Bronchial epithelial cell (primary cell): ENCODE measurements around the gene DHCR7. TPM values are rescaled to one million over a fixed set of nuclear protein-coding genes. Genes with fewer than 3 reads are reported as not detected.
"Not testable (repeated sequence)": the region's sequence is repeated elsewhere in the genome, so short reads cannot be mapped to it uniquely, and the experiment has no call there.

Source experiments
- DNase-seq: peaks from one replicate; pipeline ENCODE4 v3.0.0-alpha.2; 2010; ENCODE audit warnings: low read depth
- FAIRE-seq: peaks from 2 replicates; lab custom pipeline; 2011; peaks lifted over from hg19 to GRCh38; lab: Jason Lieb, UNC
- H3K27me3 ChIP-seq: 2 replicates; pipeline ENCODE4 v1.5.1; 2011; ENCODE audit warnings: low read length; ENCODE audit not compliant: control insufficient read depth, insufficient read depth
- H3K36me3 ChIP-seq: 2 replicates; pipeline ENCODE4 v1.5.1; 2011; ENCODE audit warnings: low read length; ENCODE audit not compliant: control insufficient read depth, insufficient read depth
- H3K4me3 ChIP-seq: 2 replicates; pipeline ENCODE4 v1.5.1; 2011; ENCODE audit warnings: mild to moderate bottlenecking, low read depth, low read length, control low read depth
- total RNA-seq: library from RNA; depleted of rRNA; stranded (reverse); fragments of >200 nt; gene quantifications from 2 replicates; pipeline ENCODE4 v1.2.1, GENCODE V29; 2014
- TF ChIP-seq, protein P1 (sequence below): IDR thresholded peaks from 2 replicates; pipeline ENCODE4 v1.5.1; 2011; ENCODE audit warnings: mild to moderate bottlenecking, moderate library complexity, low read length, control low read depth, inconsistent platforms; ENCODE audit not compliant: insufficient read depth, severe bottlenecking

The DHCR7 gene
- total RNA-seq, 1 donor from 2014 or later: 60.3 TPM

DNA sequence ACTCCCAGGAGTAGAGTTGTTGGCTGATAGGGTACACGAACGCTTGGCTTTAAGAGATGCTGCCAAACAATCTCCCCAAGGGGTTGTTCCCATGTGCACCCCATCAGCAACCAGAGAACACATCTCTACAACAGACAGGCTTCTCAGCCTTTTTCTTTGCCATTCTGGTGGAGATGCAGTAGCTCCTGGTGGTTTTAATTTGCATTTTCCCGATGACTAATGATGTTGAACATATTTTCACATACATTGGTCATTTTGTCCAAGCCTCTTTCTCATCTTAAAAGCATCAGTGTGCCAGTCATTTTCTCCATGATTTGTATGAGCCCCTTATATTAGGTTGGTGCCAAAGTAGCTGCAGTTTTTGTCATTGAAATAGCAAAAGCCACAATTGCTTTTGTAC lies 21.8 kb downstream of the DHCR7 start:
- no peak for DNase-seq
- TF ChIP-seq, protein P1, sequence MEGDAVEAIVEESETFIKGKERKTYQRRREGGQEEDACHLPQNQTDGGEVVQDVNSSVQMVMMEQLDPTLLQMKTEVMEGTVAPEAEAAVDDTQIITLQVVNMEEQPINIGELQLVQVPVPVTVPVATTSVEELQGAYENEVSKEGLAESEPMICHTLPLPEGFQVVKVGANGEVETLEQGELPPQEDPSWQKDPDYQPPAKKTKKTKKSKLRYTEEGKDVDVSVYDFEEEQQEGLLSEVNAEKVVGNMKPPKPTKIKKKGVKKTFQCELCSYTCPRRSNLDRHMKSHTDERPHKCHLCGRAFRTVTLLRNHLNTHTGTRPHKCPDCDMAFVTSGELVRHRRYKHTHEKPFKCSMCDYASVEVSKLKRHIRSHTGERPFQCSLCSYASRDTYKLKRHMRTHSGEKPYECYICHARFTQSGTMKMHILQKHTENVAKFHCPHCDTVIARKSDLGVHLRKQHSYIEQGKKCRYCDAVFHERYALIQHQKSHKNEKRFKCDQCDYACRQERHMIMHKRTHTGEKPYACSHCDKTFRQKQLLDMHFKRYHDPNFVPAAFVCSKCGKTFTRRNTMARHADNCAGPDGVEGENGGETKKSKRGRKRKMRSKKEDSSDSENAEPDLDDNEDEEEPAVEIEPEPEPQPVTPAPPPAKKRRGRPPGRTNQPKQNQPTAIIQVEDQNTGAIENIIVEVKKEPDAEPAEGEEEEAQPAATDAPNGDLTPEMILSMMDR: no peak
- H3K36me3 ChIP-seq: no peaks in the 10 kb centered on the region
- FAIRE-seq: peak; percentile 7
- H3K4me3 ChIP-seq: no peak overlapping the region
- no peaks in the 10 kb centered on the region for H3K27me3 ChIP-seq

GRCh38 chr11:71425860-71426259 lies 22.3 kb downstream of the DHCR7 start:
- H3K4me3 ChIP-seq: no peak overlapping the region
- no peaks in the 10 kb centered on the region for H3K36me3 ChIP-seq
- peak; percentile 71 for DNase-seq
- TF ChIP-seq, protein P1: no peak
- FAIRE-seq: peak; percentile 36
- no peaks in the 10 kb centered on the region for H3K27me3 ChIP-seq

GRCh38 chr11:71425409-71425808 lies 22.8 kb downstream of the DHCR7 start:
- DNase-seq (no peak), FAIRE-seq (no peak)
- no peaks in the 10 kb centered on the region for H3K36me3 ChIP-seq
- TF ChIP-seq, protein P1: no peak
- no peak overlapping the region for H3K4me3 ChIP-seq
- no peaks in the 10 kb centered on the region for H3K27me3 ChIP-seq

DNA sequence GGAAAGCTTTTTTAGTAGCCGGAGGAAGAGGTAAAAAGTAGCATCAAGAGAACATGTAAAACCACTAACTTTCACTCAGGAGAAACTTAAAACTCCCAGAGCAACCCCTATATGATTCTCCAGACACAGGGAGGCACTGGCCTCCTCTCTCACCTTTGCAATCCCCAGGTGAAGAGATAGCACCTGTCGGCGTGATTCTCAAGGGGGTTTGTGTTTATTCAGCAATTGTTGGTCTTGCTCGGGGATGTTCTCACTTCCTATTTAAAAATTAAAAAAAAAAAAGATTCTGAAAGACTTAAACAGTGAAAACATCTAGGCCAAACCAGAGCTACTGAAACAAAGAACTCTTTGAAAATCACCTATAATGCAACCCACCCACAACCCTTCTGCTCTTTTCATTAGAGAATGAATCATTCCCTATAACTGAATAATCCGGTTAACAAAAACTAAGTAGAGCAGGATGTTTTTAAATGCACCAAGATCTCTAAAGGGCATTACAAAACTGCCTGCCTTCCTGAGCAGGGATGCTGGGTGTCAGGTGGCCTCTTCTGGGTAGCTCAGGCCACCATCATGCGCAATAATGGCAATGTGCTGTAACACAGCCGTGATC lies 24.9 kb downstream of the DHCR7 start:
- FAIRE-seq (no peak), DNase-seq (no peak)
- Histone ChIP-seq H3K4me3 (no peak overlapping the region), H3K27me3 (no peaks in the 10 kb centered on the region), H3K36me3 (no peaks in the 10 kb centered on the region)
- TF ChIP-seq, protein P1: no peak

DNA sequence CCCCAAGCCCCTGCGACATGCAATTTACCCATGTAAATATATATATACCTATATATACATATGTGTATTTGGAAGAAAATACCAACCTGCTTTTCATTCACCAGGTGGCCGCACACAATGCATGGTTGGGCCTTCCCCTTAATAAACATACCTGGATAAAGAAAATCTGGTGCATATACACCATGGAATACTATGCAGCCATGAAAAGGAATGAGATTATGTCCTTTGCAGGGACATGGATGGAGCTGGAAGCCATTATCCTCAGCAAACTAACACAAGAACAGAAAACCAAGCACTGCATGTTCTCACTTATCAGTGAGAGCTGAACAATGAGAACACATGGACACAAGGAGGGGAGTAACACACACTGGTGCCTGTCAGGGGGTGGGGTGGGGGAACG lies 25.9 kb downstream of the DHCR7 start:
- DNase-seq, FAIRE-seq, H3K4me3 ChIP-seq, H3K36me3 ChIP-seq, H3K27me3 ChIP-seq: not testable (repeated sequence)

- H3K36me3 ChIP-seq: no peaks in the 10 kb centered on the region
- H3K4me3 ChIP-seq: no peak overlapping the region
- no peak for DNase-seq
- FAIRE-seq: no peak
- TF ChIP-seq, protein P1: no peak
- no peaks in the 10 kb centered on the region for H3K27me3 ChIP-seq
These were observed 26.7 kb downstream of the DHCR7 start for GRCh38 chr11:71421392-71421950.
